IMR-90 (cell line): ENCODE results near the gene ADGRG6. TPM values are rescaled to one million over a fixed set of nuclear protein-coding genes. Genes with fewer than 3 reads are reported as not detected.

ENCODE experiments used
- ATAC-seq: fragments of 200-7000 bp; cut with Tn5 transposase; 2 replicates; pipeline ENCODE4 v1.9.1; 2020; ENCODE audit warnings: low read depth, mild to moderate bottlenecking, moderate library complexity
- BruUV-seq: library from RNA; stranded (reverse); fragments of 400-500 nt; replicated peaks from 2 replicates; lab custom pipeline; 2021; lab: Mats Ljungman, UMichigan
- CTCF ChIA-PET: fragments of 300-600 bp; formaldehyde crosslinking; extraction: SDS; loops from one replicate; lab custom pipeline; 2021; ENCODE audit warnings: antibody characterized with exemption; lab: Yijun Ruan, JAX
- POLR2A ChIA-PET: fragments of 300-600 bp; sonication (Branson Sonifier 250); formaldehyde crosslinking; loops from one replicate; lab custom pipeline; 2022; ENCODE audit warnings: antibody characterized with exemption; ENCODE audit not compliant: unreplicated experiment; lab: Charles Lee
- DNase-seq: peaks from one replicate; pipeline ENCODE4 v3.0.0; 2013
- H2AFZ ChIP-seq: replicated peaks from 2 replicates; pipeline ENCODE3; 2013; ENCODE audit warnings: low read length, mild to moderate bottlenecking; ENCODE audit not compliant: poor library complexity
- H2AK5ac ChIP-seq: 2 replicates; pipeline ENCODE4 v1.6.1; 2013; ENCODE audit warnings: low read depth, low read length, inconsistent platforms
- H2AK9ac ChIP-seq: replicated peaks from 2 replicates; pipeline ENCODE3; 2013; ENCODE audit warnings: mild to moderate bottlenecking, low read depth, low read length, moderate library complexity; ENCODE audit not compliant: poor library complexity
- H2BK120ac ChIP-seq: 2 replicates; pipeline ENCODE4 v1.6.1; 2013; ENCODE audit warnings: low read depth, low read length, inconsistent platforms
- H2BK15ac ChIP-seq: 3 replicates; pipeline ENCODE4 v1.6.1; 2013; ENCODE audit warnings: low read depth, low read length, inconsistent platforms
- H2BK20ac ChIP-seq: 2 replicates; pipeline ENCODE4 v1.6.1; 2013; ENCODE audit warnings: low read depth, mild to moderate bottlenecking, inconsistent platforms, low read length, moderate library complexity
- H2BK5ac ChIP-seq: 2 replicates; pipeline ENCODE4 v1.6.1; 2013; ENCODE audit warnings: mild to moderate bottlenecking, low read depth, low read length, inconsistent platforms; ENCODE audit not compliant: poor library complexity, severe bottlenecking
- H3K14ac ChIP-seq: replicated peaks from 2 replicates; pipeline ENCODE4 v1.6.1; 2013; ENCODE audit warnings: low read depth, low read length, inconsistent platforms
- H3K18ac ChIP-seq: 2 replicates; pipeline ENCODE4 v1.6.1; 2013; ENCODE audit warnings: low read depth, low read length, control low read depth
- H3K23ac ChIP-seq: 2 replicates; pipeline ENCODE4 v1.6.1; 2013; ENCODE audit warnings: low read depth, low read length, inconsistent platforms
- H3K27ac ChIP-seq: 2 replicates; pipeline ENCODE4 v1.5.1; 2013; ENCODE audit warnings: mild to moderate bottlenecking, control low read depth, low read length; ENCODE audit not compliant: insufficient read depth
- H3K27me3 ChIP-seq: 2 replicates; pipeline ENCODE4 v1.6.1; 2013; ENCODE audit warnings: low read length; ENCODE audit not compliant: control insufficient read depth, insufficient read depth
- H3K36me3 ChIP-seq: 2 replicates; pipeline ENCODE4 v1.6.1; 2013; ENCODE audit warnings: low read length, mixed read lengths; ENCODE audit not compliant: control insufficient read depth, insufficient read depth
- H3K4ac ChIP-seq: 2 replicates; pipeline ENCODE4 v1.6.1; 2013; ENCODE audit warnings: low read depth, low read length, inconsistent platforms
- H3K4me1 ChIP-seq: 2 replicates; pipeline ENCODE4 v1.6.1; 2013; ENCODE audit warnings: low read length, mixed read lengths; ENCODE audit not compliant: control insufficient read depth, insufficient read depth
- H3K4me2 ChIP-seq: 2 replicates; pipeline ENCODE4 v1.6.1; 2013; ENCODE audit warnings: low read depth, mild to moderate bottlenecking, control low read depth, low read length, moderate library complexity
- H3K4me3 ChIP-seq: 2 replicates; pipeline ENCODE4 v1.5.1; 2013; ENCODE audit warnings: low read depth, mild to moderate bottlenecking, control low read depth, low read length, moderate library complexity; ENCODE audit not compliant: insufficient read depth
- H3K56ac ChIP-seq: 2 replicates; pipeline ENCODE4 v1.6.1; 2013; ENCODE audit warnings: low read length, inconsistent platforms; ENCODE audit not compliant: insufficient read depth; ENCODE audit errors: extremely low read depth
- H3K79me1 ChIP-seq, 2 experiments: 2 replicates each; pipeline ENCODE4 v1.6.1; 2013; ENCODE audit warnings: low read length in 2 of 2, inconsistent platforms in 1 of 2, low read depth in 1 of 2
- H3K9ac ChIP-seq: 2 replicates; pipeline ENCODE4 v1.6.1; 2013; ENCODE audit warnings: low read depth, low read length, control low read depth
- H3K9me1 ChIP-seq: 2 replicates; pipeline ENCODE4 v1.6.1; 2013; ENCODE audit warnings: low read length, inconsistent platforms; ENCODE audit not compliant: insufficient read depth
- H3K9me3 ChIP-seq: 2 replicates; pipeline ENCODE4 v1.6.1; 2013; ENCODE audit warnings: low read length; ENCODE audit not compliant: control insufficient read depth, insufficient read depth
- H4K20me1 ChIP-seq: 2 replicates; pipeline ENCODE4 v1.6.1; 2013; ENCODE audit warnings: low read length, inconsistent platforms; ENCODE audit not compliant: insufficient read depth
- H4K5ac ChIP-seq: 2 replicates; pipeline ENCODE4 v1.6.1; 2013; ENCODE audit warnings: mild to moderate bottlenecking, low read depth, low read length, control low read depth
- H4K8ac ChIP-seq, 2 experiments: 2 replicates each; pipeline ENCODE4 v1.6.1; 2013; ENCODE audit warnings: low read depth in 2 of 2, low read length in 2 of 2, control low read depth in 1 of 2, inconsistent platforms in 1 of 2
- H4K91ac ChIP-seq: 2 replicates; pipeline ENCODE4 v1.6.1; 2013; ENCODE audit warnings: low read depth, low read length, inconsistent platforms; ENCODE audit not compliant: insufficient read depth
- CHD1 ChIP-seq: IDR thresholded peaks from 2 replicates; pipeline ENCODE4 v1.6.1; 2012; ENCODE audit warnings: low read depth, low read length, improper control_type of control experiment
- CTCF ChIP-seq: conservative IDR thresholded peaks from 2 replicates; pipeline ENCODE4 v1.5.1; 2012; ENCODE audit warnings: mild to moderate bottlenecking, low read depth, low read length, improper control_type of control experiment
- ELK1 ChIP-seq: fragments of 150-350 bp; IDR thresholded peaks from 2 replicates; pipeline ENCODE4 v1.6.1; 2016; ENCODE audit warnings: low read depth, mild to moderate bottlenecking, low read length, moderate library complexity, borderline replicate concordance
- MAZ ChIP-seq: IDR thresholded peaks from 2 replicates; pipeline ENCODE4 v1.6.1; 2012; ENCODE audit warnings: low read depth, mild to moderate bottlenecking, low read length, improper control_type of control experiment, moderate library complexity, borderline replicate concordance
- MXI1 ChIP-seq: IDR thresholded peaks from 2 replicates; pipeline ENCODE4 v1.6.1; 2012; ENCODE audit warnings: low read depth, mild to moderate bottlenecking, low read length, moderate library complexity, borderline replicate concordance
- POLR2A ChIP-seq: IDR thresholded peaks from 2 replicates; pipeline ENCODE4 v1.6.1; 2012; ENCODE audit warnings: mild to moderate bottlenecking, low read depth, low read length
- RAD21 ChIP-seq: IDR thresholded peaks from 2 replicates; pipeline ENCODE4 v1.6.1; 2012; ENCODE audit warnings: low read length, improper control_type of control experiment
- RCOR1 ChIP-seq: IDR thresholded peaks from 2 replicates; pipeline ENCODE4 v1.6.1; 2012; ENCODE audit warnings: mild to moderate bottlenecking, low read length, improper control_type of control experiment; ENCODE audit not compliant: insufficient replicate concordance
- RFX5 ChIP-seq: IDR thresholded peaks from 2 replicates; pipeline ENCODE4 v1.8.0; 2012; ENCODE audit warnings: low read depth, mild to moderate bottlenecking, low read length, moderate library complexity
- SMC3 ChIP-seq: fragments of 150-350 bp; IDR thresholded peaks from 2 replicates; pipeline ENCODE4 v1.6.1; 2016; ENCODE audit warnings: low read depth, mild to moderate bottlenecking, antibody characterized with exemption, low read length, moderate library complexity
- WGBS, 2 experiments: methylation state at CpG; one replicate each; pipeline versions ENCODE4 v1.1.5 to v1.1.7; 2013; ENCODE audit warnings: missing lambda C conversion rate in 2 of 2; ENCODE audit not compliant: insufficient read length in 1 of 2; ENCODE audit errors: extremely low coverage in 2 of 2; 5-methylcytosine and 5-hydroxymethylcytosine counted together
- dilution Hi-C: fragments of 300-500 bp; cut with HindIII; formaldehyde crosslinking; loops from one replicate; pipeline ENCODE4 v1.14.3; 2018; ENCODE audit warnings: low sequenced_read_pairs; ENCODE audit not compliant: unreplicated experiment
- in situ Hi-C: fragments of 300-500 bp; cut with MboI; formaldehyde crosslinking; loops from 3 replicates; pipeline ENCODE4 v1.14.3; 2019; ENCODE audit warnings: low sequenced_read_pairs, inconsistent platforms, mixed read lengths
- intact Hi-C: fragments of 100-400 bp; cut with micrococcal nuclease; formaldehyde crosslinking; loops from 2 replicates; pipeline ENCODE4 v1.10.0; 2022
- polyA plus RNA-seq, 3 experiments: library from polyadenylated mRNA; depleted of rRNA; stranded (reverse); fragments of >200 nt; gene quantifications; 2 replicates each; pipeline ENCODE4 v1.2.3, GENCODE V29; 2012; ENCODE audit warnings: low replicate concordance in 1 of 3
- total RNA-seq: library from RNA; depleted of rRNA; stranded (reverse); fragments of >200 nt; gene quantifications from 2 replicates; pipeline ENCODE4 v1.2.3, GENCODE V29; 2012
- TF ChIP-seq, protein P1 (sequence below): fragments of 150-350 bp; IDR thresholded peaks from 2 replicates; pipeline ENCODE4 v1.6.1; 2017; ENCODE audit warnings: mild to moderate bottlenecking, antibody characterized with exemption, low read length, low read depth

Gene ADGRG6
- total and polyA plus RNA-seq, 2 of the 4 experiments (the other 2 are of a cell fraction) = 10.0 to 20.3 TPM

DNA sequence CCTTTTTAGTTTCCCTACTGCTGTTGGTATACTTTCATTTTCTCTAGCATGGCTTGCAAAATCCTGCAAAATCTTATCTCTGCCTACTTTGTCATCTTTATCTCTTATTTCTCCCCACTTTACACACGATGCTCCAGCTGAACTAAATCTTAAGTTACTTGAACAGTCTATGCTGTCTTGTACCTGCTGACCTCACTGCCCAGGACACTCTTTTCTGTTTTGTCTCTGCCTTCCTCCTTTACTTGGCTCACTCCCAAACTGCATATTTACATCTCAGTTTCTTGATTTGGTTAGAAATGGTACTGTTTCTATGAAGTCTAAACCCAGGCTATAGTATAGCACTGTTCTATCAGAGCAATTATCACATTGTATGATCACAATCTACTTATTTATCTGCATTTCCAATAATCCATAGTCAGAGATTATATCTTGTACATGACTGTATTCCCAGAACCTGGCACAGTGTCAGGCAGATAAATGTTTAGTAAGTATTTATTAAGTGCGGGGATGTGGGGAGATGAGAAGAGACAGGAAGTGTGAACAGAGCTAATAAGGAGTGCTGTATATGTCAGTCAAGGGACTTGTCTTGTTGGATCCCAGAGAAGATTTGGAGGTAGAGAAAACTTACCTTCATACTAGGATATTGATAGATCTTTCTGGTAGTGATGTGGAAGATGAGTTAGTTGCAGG, 57.6 kb downstream of the ADGRG6 start:
- H3K9me1 ChIP-seq = peaks cover 5% of the 10 kb centered on the region; the same call in 1 of the 2 replicates
- H3K79me1 ChIP-seq = peaks cover 3 to 5% of the 10 kb centered on the region in 2 experiments; a peak in 2 of 4 replicates
- intact Hi-C loops = no loop called here
- H3K4me1 ChIP-seq = peaks cover 24% of the 10 kb centered on the region
- H3K56ac ChIP-seq = no peak overlapping the region
- H3K27me3 ChIP-seq = no peaks in the 10 kb centered on the region
- H4K5ac ChIP-seq = peak overlapping the region; percentile 93; the same call in 1 of the 2 replicates
- no TSS peak for BruUV-seq
- peak overlapping the region; percentile 91; the same call in 1 of the 2 replicates for H3K18ac ChIP-seq
- no peak overlapping the region for H2AFZ ChIP-seq
- no peak for TF ChIP-seq RAD21
- TF ChIP-seq CHD1 = no peak
- no peak for TF ChIP-seq POLR2A
- TF ChIP-seq ELK1 = no peak
- TF ChIP-seq MAZ = no peak
- TF ChIP-seq, protein P1, sequence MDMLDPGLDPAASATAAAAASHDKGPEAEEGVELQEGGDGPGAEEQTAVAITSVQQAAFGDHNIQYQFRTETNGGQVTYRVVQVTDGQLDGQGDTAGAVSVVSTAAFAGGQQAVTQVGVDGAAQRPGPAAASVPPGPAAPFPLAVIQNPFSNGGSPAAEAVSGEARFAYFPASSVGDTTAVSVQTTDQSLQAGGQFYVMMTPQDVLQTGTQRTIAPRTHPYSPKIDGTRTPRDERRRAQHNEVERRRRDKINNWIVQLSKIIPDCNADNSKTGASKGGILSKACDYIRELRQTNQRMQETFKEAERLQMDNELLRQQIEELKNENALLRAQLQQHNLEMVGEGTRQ = no peak
- no peak for TF ChIP-seq RCOR1
- no peak for TF ChIP-seq RFX5
- TF ChIP-seq MXI1 = no peak
- TF ChIP-seq CTCF = no peak
- TF ChIP-seq SMC3 = no peak
- peak overlapping the region; percentile 88 for H3K14ac ChIP-seq
- no peaks in the 10 kb centered on the region for H4K20me1 ChIP-seq
- H3K36me3 ChIP-seq = no peaks in the 10 kb centered on the region
- H2AK5ac ChIP-seq = peak overlapping the region; percentile 30; the same call in 1 of the 2 replicates
- peak overlapping the region; percentile 88 for H2BK120ac ChIP-seq
- peak overlapping the region; percentile 64 for H4K91ac ChIP-seq
- no peak overlapping the region for H2AK9ac ChIP-seq
- WGBS, 2 experiments = 100% methylated on average over 1 of the region's 2 CpGs; no CpG with 5 or more reads in 1 of the 2 experiments
- peak overlapping the region; percentile 59; the same call in 2 of the 3 replicates for H2BK15ac ChIP-seq
- H3K27ac ChIP-seq = peak overlapping the region; percentile 38; the same call in 1 of the 2 replicates
- peak overlapping the region in 1 of 2 experiments; percentile 62; a peak in 2 of 4 replicates for H4K8ac ChIP-seq
- DNase-seq (no peak), ATAC-seq (no peak; the same call in 1 of the 2 replicates)
- 0 out of 2 replicates have a peak overlapping the region, but pooled peaks have one; percentile 70 for H3K23ac ChIP-seq
- H3K9me3 ChIP-seq = no peaks in the 10 kb centered on the region
- ChIA-PET CTCF (no interaction called here), POLR2A (no interaction called here)
- in situ Hi-C loops = no loop called here
- peak overlapping the region; percentile 81 for H3K4ac ChIP-seq
- dilution Hi-C loops = no loop called here
- peak overlapping the region; percentile 17; the same call in 1 of the 2 replicates for H3K4me3 ChIP-seq
- peak overlapping the region; percentile 90 for H2BK5ac ChIP-seq
- H3K4me2 ChIP-seq = peak overlapping the region; percentile 86
- peak overlapping the region; percentile 42; the same call in 1 of the 2 replicates for H3K9ac ChIP-seq
- peak overlapping the region; percentile 88 for H2BK20ac ChIP-seq
